HG02885 (cell line): Measurements from ENCODE around the gene CETN1.

Source experiments
- ATAC-seq: cut with Tn5 transposase; IDR thresholded peaks from one replicate; pipeline ENCODE4 v1.9.1; 2021; ENCODE audit warnings: mild to moderate bottlenecking; ENCODE audit not compliant: unreplicated experiment, poor library complexity

The CETN1 gene

GRCh38 chr18:574865-575645 is 5.1 kb upstream of the CETN1 start:
- no peak for ATAC-seq

GRCh38 chr18:576924-577323 is 3.3 kb upstream of the CETN1 start:
- ATAC-seq, result no peak

DNA sequence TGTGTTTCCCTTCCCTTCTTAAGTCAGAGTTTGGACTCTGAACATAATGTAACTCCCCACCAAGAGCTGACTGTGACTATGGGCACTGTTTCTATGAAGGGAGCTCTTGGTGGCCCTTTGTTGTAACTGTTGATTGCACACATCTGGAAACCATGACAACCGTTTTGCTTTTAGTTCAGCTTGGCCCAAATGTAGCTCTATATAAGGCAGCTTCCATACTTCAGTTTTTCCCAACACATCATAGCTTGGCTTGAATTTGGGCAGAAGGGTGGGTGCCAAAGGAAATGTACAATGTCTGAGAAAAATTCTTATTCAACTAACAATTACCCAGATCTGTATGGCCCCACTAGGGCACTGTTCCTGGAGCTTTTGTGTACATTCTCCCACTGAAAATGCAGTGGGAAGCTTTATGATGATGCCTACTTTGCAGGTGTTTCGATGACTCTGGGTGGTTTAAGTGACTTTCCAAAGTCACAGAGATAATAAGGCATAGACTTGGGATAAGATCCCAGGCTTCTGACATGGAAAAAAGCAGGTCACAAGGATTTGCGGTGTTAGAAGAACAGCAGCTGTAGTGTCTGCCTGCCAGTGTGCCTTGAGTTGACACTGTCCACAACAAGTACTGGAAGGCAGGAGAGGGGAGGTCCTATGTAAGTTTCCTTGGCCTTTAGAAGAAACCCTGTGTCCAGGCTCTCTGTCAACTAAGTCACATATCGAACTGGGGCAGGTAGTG is 2.4 kb upstream of the CETN1 start:
- ATAC-seq, result no peak

- no peak for ATAC-seq
These were observed 942 bp upstream of the CETN1 start for GRCh38 chr18:579238-579637.

- no peak for ATAC-seq
These were observed 916 bp downstream of the CETN1 start for GRCh38 chr18:581096-581495.

GRCh38 chr18:582465-582864 is 2.3 kb downstream of the CETN1 start:
- no peak for ATAC-seq

- no peak for ATAC-seq
These were observed 14.9 kb downstream of the CETN1 start for GRCh38 chr18:595068-595467.

DNA sequence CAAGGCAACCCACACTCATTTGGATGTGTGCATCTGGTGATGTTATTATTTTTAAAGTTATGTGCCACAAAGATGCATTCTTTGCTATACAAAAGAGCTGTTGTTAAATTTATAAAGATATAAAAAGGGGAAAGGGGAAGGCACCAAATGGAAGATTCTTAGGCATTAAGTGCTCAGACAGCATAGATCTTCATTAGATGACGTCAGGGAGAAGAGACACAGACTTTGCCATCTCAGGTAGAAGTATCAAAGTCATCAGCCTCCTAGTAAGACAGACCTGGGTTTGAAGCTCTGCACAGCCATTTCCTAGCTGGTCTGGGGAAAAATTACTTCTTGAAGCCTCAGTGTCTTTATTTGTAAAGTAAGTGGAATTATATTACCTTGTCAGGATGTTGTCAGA is 15.4 kb downstream of the CETN1 start:
- ATAC-seq, result no peak

DNA sequence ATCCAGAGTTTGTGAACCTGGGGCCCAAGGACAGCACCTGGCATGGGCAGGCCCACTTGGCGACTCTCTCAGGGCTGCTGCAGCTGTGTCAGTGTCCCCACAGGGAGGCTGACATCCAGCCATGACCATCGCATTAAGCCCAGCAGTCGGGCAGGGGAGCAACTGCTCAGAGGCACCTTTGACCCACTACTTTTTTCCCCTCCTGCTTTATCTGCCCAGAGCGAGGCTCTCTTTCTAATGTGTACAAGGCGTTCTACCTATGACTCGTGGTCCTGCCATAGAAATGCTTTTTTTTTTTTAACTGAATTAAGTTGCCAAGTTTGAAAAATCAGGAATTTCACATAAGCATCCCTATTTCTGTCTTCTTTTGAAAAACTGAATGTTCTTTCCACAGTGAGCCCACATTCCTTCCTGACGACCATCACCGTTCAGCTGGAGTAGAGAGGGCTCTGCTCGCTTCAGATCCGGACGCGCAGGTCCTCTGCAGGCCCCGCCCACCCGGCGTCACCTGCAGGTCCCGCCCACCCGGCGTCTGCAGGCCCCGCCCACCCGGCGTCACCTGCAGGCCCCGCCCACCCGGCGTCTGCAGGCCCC is 16.2 kb downstream of the CETN1 start:
- peak; percentile 79 for ATAC-seq

DNA sequence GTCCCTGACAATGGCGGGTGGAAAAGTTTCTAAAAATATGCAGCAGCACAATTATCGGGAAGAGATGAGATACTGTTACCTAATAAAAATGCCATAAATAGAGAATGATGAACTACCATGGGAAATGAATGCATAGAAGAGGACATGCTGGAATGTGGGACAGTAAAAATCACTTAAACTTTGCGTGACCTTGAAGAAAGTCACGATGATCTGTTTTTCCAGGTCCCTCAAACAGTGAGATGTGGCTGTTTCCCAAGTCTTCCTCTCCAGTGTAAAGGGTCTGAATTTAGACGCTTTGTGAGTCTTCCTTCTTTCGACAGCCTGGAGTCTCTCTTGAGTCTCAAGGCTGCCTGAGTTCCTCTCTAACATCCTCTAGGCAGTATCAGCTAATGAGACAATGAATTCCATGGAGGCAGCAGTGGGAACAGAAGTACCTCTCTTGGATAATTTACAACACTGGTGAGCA is 18.0 kb downstream of the CETN1 start:
- ATAC-seq, result no peak

DNA sequence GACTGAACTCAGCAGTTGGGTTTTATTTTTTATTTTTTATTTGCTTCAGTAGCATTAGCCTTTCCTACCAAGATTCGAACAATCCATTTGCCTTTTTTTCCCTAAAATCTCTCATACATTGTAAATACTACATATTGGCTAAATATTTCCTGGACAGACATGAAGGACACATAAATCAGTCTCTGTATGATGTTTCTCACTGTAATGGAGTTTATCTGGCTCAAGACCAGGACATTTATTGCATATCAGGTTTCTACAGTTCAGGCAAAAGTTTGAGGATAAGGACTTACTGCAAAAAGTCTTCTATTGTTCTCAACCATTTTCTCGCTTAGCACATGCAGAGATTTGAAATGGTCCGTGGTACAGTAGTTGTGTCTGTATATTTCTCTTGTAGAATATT is 19.9 kb downstream of the CETN1 start:
- no peak for ATAC-seq

- no peak for ATAC-seq
These were observed 24.6 kb downstream of the CETN1 start for GRCh38 chr18:604771-605170.

DNA sequence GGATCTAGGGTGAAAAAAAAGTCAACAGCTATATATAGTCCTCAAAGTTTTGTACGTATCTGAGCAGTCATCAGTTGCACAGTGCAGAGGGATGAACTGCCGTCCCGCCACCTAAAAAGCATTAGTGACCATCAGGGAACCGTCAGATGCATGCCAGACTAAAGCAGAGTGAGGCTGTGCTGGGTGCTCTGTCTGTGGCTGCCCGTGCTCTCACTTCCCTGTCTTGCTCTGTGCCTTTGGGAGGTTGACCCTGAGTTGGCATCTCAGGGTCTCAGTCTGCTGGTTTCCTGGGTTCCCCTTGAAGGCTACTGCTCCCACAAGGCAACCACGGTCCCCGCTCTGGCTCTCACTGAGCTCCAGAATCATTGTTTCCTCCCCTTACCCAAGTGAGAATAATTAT is 27.8 kb downstream of the CETN1 start:
- no peak for ATAC-seq

- no peak for ATAC-seq
These were observed 30.2 kb downstream of the CETN1 start for GRCh38 chr18:610214-610928.

DNA sequence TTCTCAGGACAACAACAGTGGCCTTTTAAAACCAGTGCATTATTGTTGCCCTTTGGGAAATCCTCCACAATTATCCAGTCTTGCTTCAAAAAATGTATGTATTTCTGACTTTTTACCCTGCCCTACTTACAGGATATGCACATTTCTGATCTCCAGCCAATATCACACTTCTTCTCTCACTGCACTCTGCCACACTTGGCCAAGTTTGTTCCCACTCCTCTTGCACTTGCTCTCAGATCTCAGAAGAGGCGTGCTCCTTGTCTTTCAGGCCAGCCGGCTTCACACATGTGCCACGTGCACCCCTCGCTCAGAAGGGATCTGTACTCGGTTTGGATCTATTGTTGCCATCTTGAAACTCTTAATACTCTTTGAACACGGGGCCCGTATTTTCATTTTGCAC is 32.0 kb downstream of the CETN1 start:
- ATAC-seq, result no peak

DNA sequence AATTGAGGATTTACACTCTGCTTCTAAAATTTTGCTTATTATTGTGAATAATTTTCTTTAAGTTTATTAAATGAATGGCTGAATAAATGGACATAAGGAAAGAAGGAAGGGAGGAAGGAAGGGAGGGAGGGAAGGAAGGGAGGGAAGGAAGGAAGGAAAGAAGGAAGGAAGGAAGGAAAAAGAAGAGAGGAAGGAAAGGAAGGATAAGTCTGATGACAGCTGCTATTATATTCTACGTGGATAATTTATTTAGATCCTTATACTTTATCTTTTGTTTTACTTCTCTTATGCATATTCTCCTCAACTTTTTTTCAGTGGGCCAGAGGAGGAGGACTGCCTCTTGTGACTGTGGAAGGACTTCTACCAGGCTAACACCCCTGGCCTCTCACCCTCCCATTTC is 34.0 kb downstream of the CETN1 start:
- ATAC-seq, result no peak

DNA sequence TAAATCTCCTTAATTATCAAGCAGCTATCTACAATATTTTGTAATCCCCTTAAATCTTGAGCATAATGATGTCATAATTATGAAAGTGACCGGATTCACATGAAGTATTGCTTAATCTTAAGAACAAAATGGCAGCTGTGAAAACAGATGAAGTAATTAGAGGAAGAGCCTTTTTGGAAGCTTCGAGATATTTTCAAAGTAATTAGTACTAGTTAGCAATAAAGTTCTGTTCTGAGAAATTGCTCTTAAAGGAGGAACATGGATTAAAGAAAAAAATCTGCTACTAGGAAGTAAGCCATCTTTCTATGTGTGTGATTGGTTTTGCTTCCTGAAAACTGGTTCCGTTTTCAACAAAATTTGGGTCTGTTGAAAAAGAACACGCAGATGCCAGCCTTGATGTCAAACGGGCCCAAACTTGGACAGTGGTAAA is 34.9 kb downstream of the CETN1 start:
- ATAC-seq, result no peak

DNA sequence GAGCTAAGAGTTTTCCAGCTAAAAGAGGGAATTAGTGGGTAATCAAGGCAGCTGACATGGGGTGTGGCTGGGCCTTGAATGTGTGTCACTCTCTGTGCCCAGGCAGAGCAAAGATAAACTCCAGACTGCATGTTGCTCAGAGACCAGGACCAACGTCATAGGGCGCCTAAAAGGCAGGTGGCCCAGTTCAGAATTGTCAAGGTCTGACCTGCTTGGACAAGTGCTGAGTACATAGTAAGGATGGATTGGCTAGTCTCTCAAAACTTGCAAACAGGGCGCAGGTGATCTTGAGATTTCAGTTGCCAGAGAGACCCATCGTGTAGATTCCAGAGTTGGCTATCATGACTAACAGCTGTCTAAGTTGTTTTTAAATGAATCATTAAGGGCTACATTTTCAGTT is 35.6 kb downstream of the CETN1 start:
- ATAC-seq, result no peak

GRCh38 chr18:616380-616995 is 36.3 kb downstream of the CETN1 start:
- peak; percentile 72 for ATAC-seq

DNA sequence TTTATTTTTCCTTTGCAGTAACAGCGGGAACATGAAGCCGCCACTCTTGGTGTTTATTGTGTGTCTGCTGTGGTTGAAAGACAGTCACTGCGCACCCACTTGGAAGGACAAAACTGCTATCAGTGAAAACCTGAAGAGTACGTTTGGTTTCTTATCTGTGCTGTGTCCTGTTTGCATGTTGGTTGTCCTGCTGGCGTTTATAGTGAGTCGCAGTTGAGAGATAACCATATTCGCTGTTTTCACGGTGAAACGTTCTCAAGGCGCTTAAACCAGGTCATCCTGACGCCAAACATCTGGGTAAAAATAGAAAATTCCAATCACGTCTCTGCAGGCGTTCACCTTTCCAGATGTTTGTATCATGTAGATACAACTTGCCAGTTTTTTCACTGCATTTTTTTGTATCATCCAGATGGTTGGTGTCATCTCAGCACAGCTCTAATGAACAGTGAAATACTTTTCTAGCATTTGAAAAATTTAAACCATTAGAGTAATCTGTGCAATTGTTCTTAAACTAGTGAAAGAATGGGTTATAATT is 37.9 kb downstream of the CETN1 start:
- no peak for ATAC-seq
